Lung microvascular endothelial cell (primary cell): ENCODE data around the gene RALGAPA2. TPM values are rescaled to one million over a fixed set of nuclear protein-coding genes. Genes with fewer than 3 reads are reported as not detected.

Experiments
- DNase-seq, 2 donors: peaks; one replicate each; pipeline versions ENCODE4 v3.0.0 to v3.0.0-alpha.2; 2010; ENCODE audit warnings: low read depth in 2 of 2
- total RNA-seq: library from RNA; depleted of rRNA; stranded (reverse); fragments of >200 nt; gene quantifications from 2 replicates; pipeline ENCODE4 v1.2.1, GENCODE V29; 2014

RALGAPA2 gene
- total RNA-seq, 1 donor from 2014 or later, result 43.1 TPM

- no peak for DNase-seq
Measured at GRCh38 chr20:20472684-20473274, 239.7 kb downstream of the RALGAPA2 start.

- DNase-seq, result no peak
Measured at GRCh38 chr20:20466341-20466879, 246.0 kb downstream of the RALGAPA2 start.

- no peak for DNase-seq
Measured at GRCh38 chr20:20465252-20465651, 247.2 kb downstream of the RALGAPA2 start.

- no peak for DNase-seq
Measured at GRCh38 chr20:20463933-20464374, 248.5 kb downstream of the RALGAPA2 start.

GRCh38 chr20:20462185-20462584, 250.3 kb downstream of the RALGAPA2 start:
- no peak for DNase-seq

- DNase-seq, result no peak
Measured at GRCh38 chr20:20461551-20461950, 250.9 kb downstream of the RALGAPA2 start.

- DNase-seq, result no peak
Measured at GRCh38 chr20:20459726-20460125, 252.7 kb downstream of the RALGAPA2 start.

- DNase-seq, result peak in 1 of 2 donors; percentile 12
Measured at GRCh38 chr20:20457392-20458126, 254.9 kb downstream of the RALGAPA2 start.

GRCh38 chr20:20456741-20457140, 255.7 kb downstream of the RALGAPA2 start:
- no peak for DNase-seq

GRCh38 chr20:20455926-20456325, 256.5 kb downstream of the RALGAPA2 start:
- no peak for DNase-seq

- no peak for DNase-seq
Measured at GRCh38 chr20:20454850-20455627, 257.4 kb downstream of the RALGAPA2 start.

- DNase-seq, result no peak
Measured at GRCh38 chr20:20454367-20454766, 258.1 kb downstream of the RALGAPA2 start.

GRCh38 chr20:20452254-20452676, 260.2 kb downstream of the RALGAPA2 start:
- DNase-seq, result peak; percentile 65 to 87

- DNase-seq, result peak in 1 of 2 donors; percentile 54
Measured at GRCh38 chr20:20450521-20450920, 261.9 kb downstream of the RALGAPA2 start.

GRCh38 chr20:20448881-20449280, 263.6 kb downstream of the RALGAPA2 start:
- no peak for DNase-seq

GRCh38 chr20:20447196-20447595, 265.2 kb downstream of the RALGAPA2 start:
- no peak for DNase-seq

GRCh38 chr20:20446425-20447015, 265.9 kb downstream of the RALGAPA2 start:
- no peak for DNase-seq

GRCh38 chr20:20446001-20446400, 266.4 kb downstream of the RALGAPA2 start:
- no peak for DNase-seq

GRCh38 chr20:20443504-20443903, 268.9 kb downstream of the RALGAPA2 start:
- DNase-seq, result no peak

GRCh38 chr20:20442466-20442865, 270.0 kb downstream of the RALGAPA2 start:
- no peak for DNase-seq

GRCh38 chr20:20440886-20441658, 271.4 kb downstream of the RALGAPA2 start:
- no peak for DNase-seq
